ENCODE measurements around the gene RAPH1.
A peak's percentile ranks its signal among the peaks of the same experiment; 100 is the strongest.
"Not testable (repeated sequence)": the region's sequence is repeated elsewhere in the genome, so short reads cannot be mapped to it uniquely, and the experiment has no call there.

Gene RAPH1

DNA sequence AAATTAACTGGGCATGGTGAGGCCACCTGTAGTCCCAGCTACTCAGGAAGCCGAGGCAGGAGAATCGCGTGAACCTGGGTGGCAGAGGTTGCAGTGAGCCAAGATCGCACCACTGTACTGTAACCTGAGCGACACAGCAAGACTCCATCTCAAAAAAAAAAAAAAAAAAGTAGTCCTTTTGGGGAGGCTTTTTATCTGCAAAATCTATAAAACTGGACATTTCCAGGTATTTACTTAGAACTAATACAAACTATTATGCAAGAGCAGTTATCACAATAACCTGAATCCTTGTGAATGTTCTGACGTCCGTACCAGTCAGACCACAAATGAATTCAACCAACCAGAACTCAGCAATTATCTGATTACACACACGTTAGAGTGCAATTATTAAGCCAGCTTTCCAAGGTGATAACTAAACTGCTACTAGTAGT is 8.8 kb upstream of the RAPH1 start:
- DNase-seq, result no peak

DNA sequence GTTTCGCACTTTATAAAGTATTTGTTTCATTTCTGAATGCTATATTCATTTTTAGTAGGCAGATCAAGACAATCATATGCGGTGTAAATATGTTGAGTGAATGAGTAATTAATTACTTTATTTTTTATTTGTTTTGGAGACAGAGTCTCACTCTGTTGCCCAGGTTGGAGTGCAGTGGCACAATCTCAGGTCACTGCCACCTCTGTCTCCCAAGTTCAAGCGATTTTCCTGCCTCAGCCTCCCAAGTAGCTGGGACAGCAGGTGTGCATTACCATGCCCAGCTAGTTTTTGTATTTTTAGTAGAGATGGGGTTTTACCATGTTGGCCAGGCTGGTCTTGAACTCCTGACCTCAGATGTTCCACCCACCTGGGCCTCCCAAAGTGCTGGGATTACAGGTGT is 5.5 kb upstream of the RAPH1 start:
- not testable (repeated sequence) for DNase-seq

DNA sequence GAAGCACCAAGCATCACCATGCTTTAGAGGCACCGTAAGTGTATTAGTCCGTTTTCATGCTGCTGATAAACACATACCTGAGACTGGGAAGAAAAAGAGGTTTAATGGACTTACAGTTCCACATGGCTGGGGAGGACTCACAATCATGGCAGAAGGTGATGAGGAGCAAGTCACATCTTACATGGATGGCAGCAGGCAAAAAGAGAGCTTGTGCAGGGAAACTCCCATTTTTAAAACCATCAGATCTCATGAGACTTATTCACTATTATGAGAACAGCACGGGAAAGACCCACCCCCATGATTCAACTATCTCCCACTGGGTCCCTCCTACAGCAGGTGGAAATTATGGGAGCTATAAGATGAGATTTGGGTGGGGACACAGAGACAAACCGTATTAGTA is 3.1 kb upstream of the RAPH1 start:
- DNase-seq, result not testable (repeated sequence)

DNA sequence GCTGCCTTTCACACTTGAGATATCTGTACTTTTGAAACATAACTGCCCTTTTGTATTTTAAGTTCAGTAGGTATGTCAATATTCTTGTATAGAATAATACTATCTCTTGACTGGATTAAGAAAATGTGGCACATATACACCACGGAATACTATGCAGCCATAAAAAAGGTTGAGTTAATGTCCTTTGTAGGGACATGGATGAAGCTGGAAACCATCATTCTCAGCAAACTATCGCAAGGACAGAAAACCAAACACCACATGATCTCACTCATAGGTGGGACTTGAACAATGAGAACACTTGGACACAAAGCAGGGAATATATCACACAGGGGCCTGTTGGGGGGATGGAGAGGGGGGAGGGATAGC is 1.5 kb upstream of the RAPH1 start:
- DNase-seq, result not testable (repeated sequence)

DNA sequence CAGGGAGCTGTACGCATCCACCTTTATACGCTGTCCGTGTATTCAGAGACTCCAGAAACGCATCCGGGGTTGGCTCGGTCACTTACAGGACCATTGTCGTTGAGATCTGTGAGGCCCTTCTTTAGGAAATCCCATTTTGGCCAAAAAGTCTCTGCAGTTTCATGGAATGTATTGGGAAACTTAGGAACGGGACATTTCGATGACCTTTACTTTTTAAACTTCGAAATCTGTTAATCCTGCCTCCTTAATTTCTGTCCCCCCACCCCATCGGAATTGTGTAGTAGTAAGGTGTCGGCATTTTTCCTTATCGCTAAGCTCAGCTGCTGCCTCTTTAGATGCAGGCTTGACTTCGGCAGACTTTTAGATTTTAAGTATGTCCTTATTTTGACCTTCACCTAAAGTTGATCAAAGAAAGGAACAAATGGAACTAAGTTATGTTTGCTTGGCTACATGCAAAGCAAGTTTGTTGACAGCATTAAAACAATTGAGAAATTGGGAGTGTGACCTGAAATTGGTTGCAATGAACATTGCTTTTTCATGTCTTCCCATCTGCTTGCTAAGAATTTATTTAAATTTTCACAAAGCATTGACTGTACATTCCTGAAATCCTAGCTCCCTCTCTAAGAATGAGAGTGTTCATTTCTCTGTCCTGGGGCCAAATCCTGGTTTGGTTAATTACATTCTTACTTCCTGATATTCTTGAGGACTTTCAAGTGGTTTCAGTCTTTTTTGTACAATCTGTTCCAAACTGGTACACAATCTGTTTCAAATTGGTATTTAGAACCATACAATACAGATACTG is 884 bp upstream of the RAPH1 start:
- no peak for DNase-seq

DNA sequence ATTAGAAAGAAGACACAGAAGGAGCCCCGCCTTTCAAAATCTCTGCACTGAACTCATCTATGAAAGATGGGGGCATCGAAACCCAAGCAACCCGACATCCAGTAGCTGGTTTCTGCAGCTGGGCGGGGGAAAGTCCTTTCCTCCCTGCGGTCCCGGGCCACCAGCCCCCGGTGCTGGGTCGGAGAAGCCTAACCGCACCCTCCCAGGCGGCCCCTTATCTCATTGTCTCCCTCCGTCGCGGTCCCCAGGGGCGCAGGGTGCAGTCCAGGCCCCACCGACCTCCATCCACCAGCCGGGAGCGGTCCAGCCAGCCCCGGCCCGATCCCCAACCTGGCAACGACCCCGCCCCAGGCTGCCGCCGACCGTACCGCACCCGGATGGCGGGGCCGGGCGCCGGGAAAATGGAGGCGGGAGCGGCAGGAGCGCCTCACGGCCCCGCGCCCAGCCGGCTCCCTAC is 452 bp downstream of the RAPH1 start:
- DNase-seq, result peak; percentile 20

DNA sequence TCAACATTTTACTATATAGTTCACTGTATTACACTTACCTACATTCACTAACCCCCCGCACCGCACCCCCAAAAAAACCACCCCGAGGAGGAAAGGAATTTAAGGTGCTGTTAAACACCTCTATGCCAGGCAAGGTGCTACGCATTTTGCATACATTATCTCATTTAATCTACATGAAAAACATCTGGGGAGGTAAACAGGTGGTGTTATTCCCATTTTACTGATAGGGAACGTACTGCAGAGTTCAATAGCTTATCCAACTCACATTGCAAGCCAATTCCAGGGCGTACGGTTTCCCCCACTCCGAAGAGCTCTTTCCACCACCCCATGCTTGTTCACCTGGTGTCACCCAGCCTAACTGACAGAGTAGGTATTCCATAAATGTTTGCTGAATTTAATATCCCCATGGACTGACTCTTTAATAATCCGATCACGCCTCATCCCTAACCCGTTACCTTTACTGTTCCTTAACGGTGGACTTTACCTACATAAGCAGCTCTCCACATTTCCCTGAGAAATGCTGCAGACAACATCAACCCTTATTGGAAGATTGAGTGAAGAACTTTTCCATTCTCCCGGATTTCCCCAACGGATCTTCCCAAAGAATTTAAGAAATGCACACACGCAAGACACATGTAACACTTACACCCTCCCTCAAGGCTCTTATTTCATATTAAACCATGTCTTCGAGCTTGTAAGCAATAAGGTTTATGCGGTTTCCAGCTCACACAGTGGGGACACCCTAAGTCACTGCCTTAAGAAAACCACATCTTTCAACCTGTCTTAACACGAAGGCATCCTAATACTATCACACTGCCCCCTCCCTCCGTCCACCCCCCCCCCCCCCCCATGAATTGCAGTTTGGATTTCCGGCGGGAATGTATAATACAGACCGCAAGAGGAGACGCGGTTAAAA is 1.2 kb downstream of the RAPH1 start:
- DNase-seq, result no peak

DNA sequence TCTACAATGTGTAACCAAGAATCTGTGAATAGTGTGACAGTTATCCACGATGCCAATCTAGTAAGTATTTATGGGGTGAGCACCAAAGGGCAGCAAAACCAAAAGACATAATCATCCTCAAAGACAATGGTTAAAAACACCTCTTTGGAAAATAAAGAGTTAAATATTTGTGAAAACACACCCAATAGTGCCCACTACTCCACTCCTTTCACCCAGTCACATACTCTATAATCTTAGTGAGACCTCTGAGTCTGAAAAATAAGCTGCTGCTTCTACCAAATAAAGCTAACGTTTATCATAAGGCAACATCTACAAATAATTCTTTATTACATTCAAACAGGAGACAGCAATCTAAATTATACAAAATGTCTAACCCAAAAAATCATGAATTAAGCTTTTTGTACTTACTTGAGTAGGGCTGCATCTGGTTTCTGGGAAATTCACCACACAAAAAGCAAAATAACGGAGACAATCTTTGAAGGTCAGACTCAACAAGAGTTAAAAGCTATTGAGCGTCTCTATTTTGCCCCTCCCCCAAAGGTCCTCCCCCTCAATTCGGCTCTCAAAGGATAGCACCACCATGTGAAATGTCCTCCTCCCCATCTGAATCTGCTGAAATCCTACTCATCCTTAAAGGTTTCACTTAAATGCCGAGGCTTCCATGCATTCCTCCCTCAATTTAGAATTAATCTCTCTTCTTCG is 2.0 kb downstream of the RAPH1 start:
- DNase-seq, result no peak

DNA sequence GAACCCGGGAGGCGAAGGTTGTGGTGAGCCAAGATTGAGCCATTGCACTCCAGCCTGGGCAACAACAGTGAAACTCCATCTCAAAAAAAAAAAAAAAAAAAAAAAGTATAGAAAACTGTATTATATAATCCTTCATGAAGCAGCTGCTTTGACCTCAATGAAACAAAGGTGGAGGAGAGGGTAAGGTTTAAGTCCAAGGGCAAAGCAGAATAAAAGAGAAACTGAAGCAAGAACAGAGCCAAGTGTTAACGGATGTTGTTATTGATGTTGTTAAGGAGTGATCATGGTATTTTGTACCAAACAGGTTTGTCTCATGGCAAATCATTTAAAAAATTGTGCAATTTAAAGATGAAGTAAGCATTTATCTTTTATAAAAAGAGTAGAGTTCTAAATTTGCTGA is 7.4 kb downstream of the RAPH1 start:
- DNase-seq, result no peak

DNA sequence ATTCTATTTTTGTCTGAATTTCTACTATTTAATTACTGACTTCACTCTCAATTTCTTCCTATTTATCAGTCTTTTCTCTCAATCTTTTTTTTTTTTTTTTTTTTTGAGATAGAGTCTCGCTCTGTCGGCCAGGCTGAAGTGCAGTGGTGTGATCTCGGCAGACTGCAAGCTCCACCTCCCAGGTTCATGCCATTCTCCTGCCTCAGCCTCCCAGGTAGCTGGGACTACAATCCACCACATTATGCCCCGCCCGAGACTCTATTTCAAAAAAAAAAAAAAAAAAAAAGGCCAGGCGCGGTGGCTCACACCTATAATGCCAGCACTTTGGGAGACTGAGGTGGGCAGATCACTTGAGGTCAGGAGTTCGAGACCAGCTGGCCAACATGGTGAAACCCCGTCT is 21.8 kb downstream of the RAPH1 start:
- DNase-seq, result not testable (repeated sequence)

DNA sequence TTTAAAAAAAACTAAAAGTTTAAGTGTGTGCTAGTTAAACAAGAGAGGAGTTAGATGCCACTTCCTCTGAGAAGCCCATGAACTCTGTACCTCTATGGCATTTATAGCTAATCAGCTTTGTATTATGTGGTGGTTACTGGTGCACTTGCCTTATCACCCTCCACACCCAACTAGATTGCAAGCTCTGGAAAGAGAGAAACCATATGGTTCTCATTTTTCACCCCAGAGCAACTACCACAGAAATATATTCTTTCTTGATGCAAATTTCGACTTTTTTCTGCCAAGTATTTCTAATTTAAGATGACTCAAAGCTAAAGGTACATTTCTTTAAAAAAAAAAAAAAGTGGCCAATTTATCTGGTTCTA is 24.2 kb downstream of the RAPH1 start:
- no peak for DNase-seq

DNA sequence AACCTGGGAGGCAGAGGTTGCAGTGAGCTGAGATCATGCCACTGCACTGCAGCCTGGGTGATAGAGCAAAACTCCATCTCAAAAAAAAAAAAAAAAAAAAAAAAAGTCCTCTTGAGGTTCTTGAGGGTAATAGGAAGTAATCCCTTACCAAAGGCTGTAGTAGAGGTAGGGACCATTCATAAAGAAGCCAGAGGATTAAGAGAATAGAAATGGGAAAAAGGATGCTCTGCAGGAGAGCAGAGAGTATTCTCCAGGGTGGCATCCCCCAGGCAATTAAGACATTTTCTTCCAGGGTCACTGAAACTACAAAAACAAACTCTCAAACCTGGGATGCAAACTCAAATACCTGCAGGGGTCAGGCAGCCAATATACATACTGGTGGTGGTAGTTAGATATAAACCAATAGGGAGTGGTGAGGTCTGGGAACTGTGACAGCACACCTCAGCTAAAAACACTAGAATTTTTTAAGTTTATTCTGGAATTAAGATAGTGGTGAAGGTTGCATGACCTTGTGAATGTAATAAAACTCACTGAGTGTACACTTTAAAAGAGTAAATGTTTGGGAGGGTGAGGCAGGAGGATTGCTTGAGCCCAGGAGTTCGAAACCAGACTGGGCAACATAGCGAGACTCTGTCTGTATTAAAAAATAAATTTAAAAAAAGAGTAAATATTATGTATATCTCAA is 24.7 kb downstream of the RAPH1 start:
- no peak for DNase-seq

DNA sequence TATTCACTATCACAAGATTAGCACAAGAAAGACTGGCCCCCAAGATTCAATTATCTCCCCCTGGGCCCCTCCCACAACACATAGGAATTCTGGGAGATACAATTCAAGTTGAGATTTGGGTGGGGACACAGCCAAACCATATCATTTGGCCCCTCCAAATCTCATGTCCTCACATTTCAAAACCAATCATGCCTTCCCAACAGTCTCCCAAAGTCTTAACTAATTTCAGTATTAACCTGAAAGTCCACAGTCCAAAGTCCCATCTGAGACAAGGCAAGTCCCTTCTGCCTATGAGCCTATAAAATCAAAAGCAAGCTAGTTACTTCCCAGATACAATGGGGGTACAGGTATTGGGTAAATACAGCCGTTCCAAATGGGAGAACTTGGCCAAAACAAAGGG is 31.6 kb downstream of the RAPH1 start:
- DNase-seq, result not testable (repeated sequence)

DNA sequence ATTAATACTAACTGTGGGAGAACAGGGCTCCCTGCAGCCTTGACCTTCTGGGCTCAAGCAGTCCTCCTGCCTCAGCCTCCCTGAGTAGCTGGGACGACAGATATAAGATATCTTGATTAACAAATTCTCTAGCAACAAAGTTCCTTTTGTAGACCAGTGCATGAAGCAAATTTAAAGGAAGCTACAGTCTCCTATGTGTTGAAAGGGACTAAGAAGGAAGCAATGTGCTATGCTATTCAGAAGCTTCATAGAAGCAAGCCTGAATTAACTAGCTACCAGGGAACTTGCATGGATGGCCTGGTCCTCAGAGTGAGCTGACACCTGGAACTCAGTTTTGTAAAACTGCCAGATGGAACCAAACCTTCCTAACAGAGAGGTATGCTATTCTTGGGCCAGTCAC is 33.2 kb downstream of the RAPH1 start:
- DNase-seq, result no peak

DNA sequence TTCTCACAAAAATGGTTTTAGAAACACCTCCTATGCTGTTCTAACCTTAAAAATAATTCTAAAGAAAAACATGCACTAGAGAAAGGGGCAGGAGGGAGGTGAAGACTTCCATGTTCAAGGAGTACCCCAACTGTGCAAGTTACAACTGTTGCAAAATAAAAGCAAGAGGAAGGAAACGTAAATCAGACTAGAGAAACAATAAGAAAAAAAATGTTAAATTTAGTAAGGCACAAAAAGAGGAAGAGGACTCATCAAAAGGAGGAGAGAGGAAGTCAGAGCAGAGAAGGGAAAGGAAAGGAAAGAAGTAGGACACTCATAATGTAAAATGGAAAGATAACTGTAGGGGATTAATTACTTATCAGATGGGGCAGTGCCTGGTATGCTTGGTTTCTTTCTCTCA is 34.1 kb downstream of the RAPH1 start:
- no peak for DNase-seq

DNA sequence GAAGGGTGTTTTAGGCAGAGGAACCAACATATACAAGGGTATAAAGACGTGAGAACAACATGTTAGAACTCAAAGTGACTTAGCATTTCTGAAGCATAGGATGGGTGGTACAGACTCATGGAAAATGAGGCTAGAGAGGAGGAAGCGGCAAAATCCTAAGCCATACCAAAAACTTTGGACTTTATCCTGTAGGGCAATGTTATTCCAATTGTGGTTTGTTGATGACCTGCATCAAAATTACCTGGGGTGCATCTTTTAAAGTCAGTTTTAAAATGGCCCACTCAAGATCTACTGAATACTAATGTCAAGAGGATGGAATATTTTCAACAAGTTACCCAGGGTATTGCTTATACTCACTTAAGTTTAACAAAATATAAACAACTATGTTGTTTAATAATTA is 34.8 kb downstream of the RAPH1 start:
- DNase-seq, result no peak

DNA sequence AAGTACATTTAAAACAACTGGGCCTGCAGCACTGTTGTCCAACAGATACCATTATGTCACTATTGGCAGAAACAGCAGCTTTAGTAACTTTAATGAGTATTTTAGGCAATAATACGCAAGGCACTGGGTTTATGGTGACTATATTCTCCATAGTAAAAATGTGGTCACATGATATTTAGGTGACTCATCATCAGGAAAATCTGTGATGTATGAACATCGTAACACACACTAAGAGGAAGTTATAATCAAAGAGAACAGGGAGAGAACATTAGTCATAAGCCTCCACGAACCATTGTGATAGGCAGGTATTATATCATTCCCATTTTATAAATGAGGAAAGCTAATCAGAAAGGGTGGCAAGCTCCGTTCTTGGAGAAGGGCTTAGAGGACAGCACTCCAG is 36.9 kb downstream of the RAPH1 start:
- DNase-seq, result no peak

DNA sequence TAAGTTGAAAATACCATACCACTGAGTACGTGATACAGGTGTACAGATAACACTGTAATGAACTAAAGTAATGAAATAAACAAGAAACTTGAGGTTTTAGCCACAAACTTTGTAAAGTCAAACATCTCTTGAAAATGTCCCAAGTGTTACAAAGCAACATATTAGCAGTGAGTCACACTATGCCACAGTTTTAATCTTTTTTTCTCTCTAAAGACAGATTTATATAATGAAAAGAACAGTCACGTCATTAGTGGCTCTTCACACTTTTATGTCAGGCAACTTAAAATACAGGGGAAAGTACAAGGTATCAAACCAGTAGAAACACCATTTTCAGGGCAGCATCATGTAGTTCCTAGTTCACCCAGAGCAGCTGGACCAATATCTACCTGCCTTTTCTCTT is 42.1 kb downstream of the RAPH1 start:
- DNase-seq, result no peak

DNA sequence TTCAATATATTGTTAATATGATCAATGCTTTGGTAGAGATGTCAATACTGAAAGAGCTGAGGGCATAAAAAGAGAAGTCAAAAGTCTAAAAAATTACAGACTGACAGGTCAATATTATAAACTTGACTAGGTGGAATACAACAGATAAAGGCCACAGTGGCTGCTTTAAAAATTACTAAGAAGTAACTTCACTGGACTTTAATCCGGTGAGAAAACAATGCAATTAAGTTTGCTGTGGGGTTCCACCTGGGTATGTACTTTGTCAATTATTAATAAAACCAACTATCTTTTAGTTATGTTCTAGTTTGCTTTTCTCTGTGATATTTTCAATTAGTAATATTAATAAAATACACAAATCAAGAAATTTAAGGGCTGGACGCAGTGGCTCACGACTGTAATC is 44.7 kb downstream of the RAPH1 start:
- no peak for DNase-seq

DNA sequence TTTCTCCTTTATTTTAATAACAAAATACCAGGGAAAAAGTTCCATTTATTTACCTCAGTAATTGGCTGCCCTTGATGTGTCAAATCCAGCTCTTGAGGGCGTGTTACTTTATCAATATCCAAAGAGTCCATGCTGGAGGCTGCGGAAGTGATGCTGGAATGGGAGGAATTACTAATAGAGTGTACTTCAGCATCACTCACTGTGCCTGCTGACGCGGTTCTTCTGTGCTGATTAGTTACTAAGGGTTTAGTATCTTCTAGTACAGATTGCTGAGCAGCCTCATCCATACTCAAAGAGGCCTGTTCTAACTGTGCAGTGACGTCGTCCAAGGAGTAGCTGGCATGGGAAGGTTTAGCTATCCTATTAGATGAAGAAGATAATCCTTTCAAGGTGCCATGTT is 45.6 kb downstream of the RAPH1 start:
- no peak for DNase-seq

DNA sequence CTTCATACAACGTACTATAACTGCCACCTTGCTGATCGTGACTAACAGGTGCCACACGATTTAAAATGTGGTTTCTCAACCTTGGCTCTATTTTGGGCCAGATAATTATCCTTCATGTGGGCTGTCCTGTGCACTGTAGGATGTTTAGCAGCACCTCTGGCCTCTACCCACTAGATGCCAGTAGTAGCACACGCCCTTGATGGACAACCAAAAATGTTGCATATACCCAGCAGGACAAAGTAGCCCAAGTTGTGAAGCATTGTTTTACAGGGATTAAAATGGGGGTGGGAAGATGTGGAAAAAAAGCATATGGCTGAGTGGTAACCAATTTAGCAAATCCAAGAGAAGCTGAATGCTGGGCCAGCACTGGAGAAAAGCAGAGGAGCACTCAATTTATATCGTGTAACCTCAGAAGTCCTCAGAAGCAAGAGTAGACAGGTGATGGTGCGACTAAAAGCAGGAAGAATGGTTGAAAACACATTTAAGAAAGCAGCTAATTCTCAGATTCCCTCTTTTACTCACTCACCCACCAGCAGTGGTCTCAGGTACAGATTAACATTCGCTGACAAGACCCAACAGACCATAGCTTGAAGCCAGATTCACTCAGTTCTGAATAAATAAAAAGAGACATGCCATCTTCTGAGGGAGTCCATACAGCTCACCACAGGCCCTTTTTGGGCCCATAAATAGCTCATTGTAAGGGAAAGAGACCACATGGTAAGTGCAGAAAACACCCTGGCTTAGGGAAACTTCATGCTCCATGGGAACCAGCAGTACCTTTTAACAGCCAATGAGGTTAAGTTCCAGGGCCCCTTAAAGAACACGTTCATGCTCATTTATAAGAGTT is 50.6 kb downstream of the RAPH1 start:
- DNase-seq, result no peak

DNA sequence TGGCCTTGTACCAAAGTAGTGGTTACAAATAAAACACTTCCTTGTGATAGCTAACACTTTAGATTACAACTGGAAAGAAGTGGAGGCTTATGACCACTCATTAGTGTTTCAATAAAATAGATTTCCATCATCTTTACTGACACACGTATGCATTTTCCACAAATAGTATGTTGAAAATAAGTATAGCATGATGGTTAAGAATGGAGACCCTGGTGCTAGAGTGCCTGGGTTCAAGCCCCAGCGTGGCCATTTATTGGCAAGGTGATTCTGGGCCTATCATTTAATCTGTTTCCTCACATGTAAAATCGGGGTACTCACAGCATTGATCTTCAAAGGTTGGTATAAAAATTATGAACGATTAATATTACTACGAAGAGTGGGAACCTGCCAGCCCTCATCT is 54.5 kb downstream of the RAPH1 start:
- DNase-seq, result no peak

All from DMS79 (cell line).